ENCODE measurements around the gene TANGO2. TPM values are rescaled to one million over a fixed set of nuclear protein-coding genes. Genes with fewer than 3 reads are reported as not detected.

Gene TANGO2
- polyA plus RNA-seq, 1 of the 3 experiments (the other 2 are of a cell fraction): 20.7 TPM

DNA sequence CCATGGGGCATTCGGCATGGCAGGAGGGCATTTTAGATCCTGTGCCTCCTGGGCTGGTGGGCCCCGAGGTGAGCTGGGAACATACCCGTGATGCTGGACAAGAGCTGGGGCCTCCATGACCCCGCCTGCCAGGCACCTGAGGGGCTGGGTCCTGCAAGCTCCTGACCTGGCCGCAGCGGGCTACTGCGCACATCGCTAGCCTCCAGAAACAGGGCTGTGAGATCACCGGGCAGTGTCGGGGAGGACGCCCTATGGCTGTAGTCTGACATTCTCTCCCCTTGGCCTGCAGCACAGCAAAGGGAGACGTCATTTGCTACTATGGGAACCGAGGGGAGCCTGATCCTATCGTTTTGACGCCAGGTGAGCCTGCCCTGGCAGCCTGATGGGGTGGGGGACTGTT is 34.7 kb downstream of the TANGO2 start:
- Histone ChIP-seq H3K4me3 (ENCODE audit: low read depth in 2 of 2, low read length in 1 of 2) (no peak overlapping the region), H4K20me1 (ENCODE audit: insufficient read depth) (no peaks in the 10 kb centered on the region), H3K27me3 (ENCODE audit: insufficient read depth) (no peaks in the 10 kb centered on the region), H3K4me2 (no peak overlapping the region), H3K79me2 (ENCODE audit: insufficient read depth) (no peaks in the 10 kb centered on the region), H3K27ac (ENCODE audit: low read depth in 2 of 2, low read length in 1 of 2) (no peak overlapping the region), H3K36me3 (replicated peaks in 1 of 2; ENCODE audit: control insufficient read depth in 1 of 2, insufficient read depth in 2 of 2, low read length in 1 of 2) (peaks cover under 1 to 4% of the 10 kb centered on the region in 2 experiments), H3K9ac (no peak overlapping the region), H3K9me3 (no peaks in the 10 kb centered on the region), H3F3A (replicated peaks; ENCODE audit: insufficient read depth) (peaks cover 2% of the 10 kb centered on the region), H2AFZ (ENCODE audit: low read depth) (no peak overlapping the region), H3K4me1 (ENCODE audit: control insufficient read depth in 1 of 2, insufficient read depth in 2 of 2, low read depth in 1 of 2, low read length in 1 of 2) (no peaks in the 10 kb centered on the region), H3K9me2 (no peaks in the 10 kb centered on the region)
- WGBS (ENCODE audit: low lambda C conversion rate): 87% methylated on average over 11 of the region's 15 CpGs
- no peak for DNase-seq
- POLR2A ChIA-PET: no interaction called here
- TF ChIP-seq, protein P1, sequence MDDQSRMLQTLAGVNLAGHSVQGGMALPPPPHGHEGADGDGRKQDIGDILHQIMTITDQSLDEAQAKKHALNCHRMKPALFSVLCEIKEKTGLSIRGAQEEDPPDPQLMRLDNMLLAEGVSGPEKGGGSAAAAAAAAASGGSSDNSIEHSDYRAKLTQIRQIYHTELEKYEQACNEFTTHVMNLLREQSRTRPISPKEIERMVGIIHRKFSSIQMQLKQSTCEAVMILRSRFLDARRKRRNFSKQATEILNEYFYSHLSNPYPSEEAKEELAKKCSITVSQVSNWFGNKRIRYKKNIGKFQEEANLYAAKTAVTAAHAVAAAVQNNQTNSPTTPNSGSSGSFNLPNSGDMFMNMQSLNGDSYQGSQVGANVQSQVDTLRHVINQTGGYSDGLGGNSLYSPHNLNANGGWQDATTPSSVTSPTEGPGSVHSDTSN (IDR thresholded peaks at IDR 0.05): no peak
- TF ChIP-seq GABPA (IDR thresholded peaks at IDR 0.05; ENCODE audit: low read depth): no peak
- TF ChIP-seq, protein P2, sequence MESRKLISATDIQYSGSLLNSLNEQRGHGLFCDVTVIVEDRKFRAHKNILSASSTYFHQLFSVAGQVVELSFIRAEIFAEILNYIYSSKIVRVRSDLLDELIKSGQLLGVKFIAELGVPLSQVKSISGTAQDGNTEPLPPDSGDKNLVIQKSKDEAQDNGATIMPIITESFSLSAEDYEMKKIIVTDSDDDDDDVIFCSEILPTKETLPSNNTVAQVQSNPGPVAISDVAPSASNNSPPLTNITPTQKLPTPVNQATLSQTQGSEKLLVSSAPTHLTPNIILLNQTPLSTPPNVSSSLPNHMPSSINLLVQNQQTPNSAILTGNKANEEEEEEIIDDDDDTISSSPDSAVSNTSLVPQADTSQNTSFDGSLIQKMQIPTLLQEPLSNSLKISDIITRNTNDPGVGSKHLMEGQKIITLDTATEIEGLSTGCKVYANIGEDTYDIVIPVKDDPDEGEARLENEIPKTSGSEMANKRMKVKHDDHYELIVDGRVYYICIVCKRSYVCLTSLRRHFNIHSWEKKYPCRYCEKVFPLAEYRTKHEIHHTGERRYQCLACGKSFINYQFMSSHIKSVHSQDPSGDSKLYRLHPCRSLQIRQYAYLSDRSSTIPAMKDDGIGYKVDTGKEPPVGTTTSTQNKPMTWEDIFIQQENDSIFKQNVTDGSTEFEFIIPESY (IDR thresholded peaks at IDR 0.05; ENCODE audit: borderline replicate concordance, low read depth): no peak
- no peak for TF ChIP-seq EZH2phosphoT487 (IDR thresholded peaks at IDR 0.05; ENCODE audit: borderline replicate concordance, low read depth)
- TF ChIP-seq RAD21 (IDR thresholded peaks at IDR 0.05; ENCODE audit: low read length): no peak
- TF ChIP-seq CTCF (IDR thresholded peaks at IDR 0.05): no peak
- CTCF ChIA-PET: no interaction called here

DNA sequence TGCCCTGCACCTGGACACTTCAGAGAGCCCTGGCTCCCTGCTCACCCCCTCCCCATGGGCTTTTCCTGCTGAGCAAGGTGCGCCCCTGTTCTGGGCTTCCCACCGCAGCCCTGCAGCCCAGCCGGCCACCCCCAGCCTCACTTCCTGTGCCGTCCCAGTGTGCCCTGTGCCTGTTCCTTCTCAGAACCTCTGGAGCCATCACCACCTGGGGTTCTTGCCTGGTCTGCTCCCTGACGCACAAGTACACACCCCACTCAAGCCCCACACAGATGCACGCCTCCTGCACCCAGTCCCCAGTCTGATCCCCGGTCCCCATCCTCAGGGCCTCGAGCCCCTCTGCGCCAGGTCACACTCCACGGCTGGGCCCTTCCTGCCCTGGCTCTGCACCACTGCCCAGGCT is 35.3 kb downstream of the TANGO2 start:
- Histone ChIP-seq H3F3A (replicated peaks; ENCODE audit: insufficient read depth) (peaks cover 2% of the 10 kb centered on the region), H3K79me2 (ENCODE audit: insufficient read depth) (no peaks in the 10 kb centered on the region), H3K4me1 (ENCODE audit: control insufficient read depth in 1 of 2, insufficient read depth in 2 of 2, low read depth in 1 of 2, low read length in 1 of 2) (no peaks in the 10 kb centered on the region), H4K20me1 (ENCODE audit: insufficient read depth) (no peaks in the 10 kb centered on the region), H2AFZ (ENCODE audit: low read depth) (no peak overlapping the region), H3K9ac (no peak overlapping the region), H3K4me2 (no peak overlapping the region), H3K9me3 (no peaks in the 10 kb centered on the region), H3K36me3 (replicated peaks in 1 of 2; ENCODE audit: control insufficient read depth in 1 of 2, insufficient read depth in 2 of 2, low read length in 1 of 2) (peaks cover 0 to 5% of the 10 kb centered on the region in 2 experiments), H3K9me2 (no peaks in the 10 kb centered on the region), H3K27me3 (ENCODE audit: insufficient read depth) (no peaks in the 10 kb centered on the region), H3K4me3 (ENCODE audit: low read depth in 2 of 2, low read length in 1 of 2) (no peak overlapping the region), H3K27ac (ENCODE audit: low read depth in 2 of 2, low read length in 1 of 2) (no peak overlapping the region)
- TF ChIP-seq RXRA (IDR thresholded peaks at IDR 0.05; ENCODE audit: borderline replicate concordance, low read depth): no peak
- TF ChIP-seq GABPA (IDR thresholded peaks at IDR 0.05; ENCODE audit: low read depth): no peak
- no peak for TF ChIP-seq SIN3A (IDR thresholded peaks at IDR 0.05; ENCODE audit: borderline replicate concordance, low read depth, low read length)
- no peak for TF ChIP-seq RFX5 (IDR thresholded peaks at IDR 0.05; ENCODE audit: low read length)
- DNase-seq: no peak
- ChIA-PET CTCF (no interaction called here), POLR2A (no interaction called here)
- 99% methylated on average over 10 of the region's 10 CpGs for WGBS (ENCODE audit: low lambda C conversion rate)
